Amniotic epithelial cell (primary cell): Measurements from ENCODE around the gene NANS.
A peak's percentile ranks its signal among the peaks of the same experiment; 100 is the strongest.
"Not testable (repeated sequence)": the region's sequence is repeated elsewhere in the genome, so short reads cannot be mapped to it uniquely, and the experiment has no call there.

Experiments
- DNase-seq: peaks from one replicate; pipeline ENCODE4 v3.0.0-alpha.2; 2010; ENCODE audit warnings: low read depth

Gene NANS, protein sequence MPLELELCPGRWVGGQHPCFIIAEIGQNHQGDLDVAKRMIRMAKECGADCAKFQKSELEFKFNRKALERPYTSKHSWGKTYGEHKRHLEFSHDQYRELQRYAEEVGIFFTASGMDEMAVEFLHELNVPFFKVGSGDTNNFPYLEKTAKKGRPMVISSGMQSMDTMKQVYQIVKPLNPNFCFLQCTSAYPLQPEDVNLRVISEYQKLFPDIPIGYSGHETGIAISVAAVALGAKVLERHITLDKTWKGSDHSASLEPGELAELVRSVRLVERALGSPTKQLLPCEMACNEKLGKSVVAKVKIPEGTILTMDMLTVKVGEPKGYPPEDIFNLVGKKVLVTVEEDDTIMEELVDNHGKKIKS

DNA sequence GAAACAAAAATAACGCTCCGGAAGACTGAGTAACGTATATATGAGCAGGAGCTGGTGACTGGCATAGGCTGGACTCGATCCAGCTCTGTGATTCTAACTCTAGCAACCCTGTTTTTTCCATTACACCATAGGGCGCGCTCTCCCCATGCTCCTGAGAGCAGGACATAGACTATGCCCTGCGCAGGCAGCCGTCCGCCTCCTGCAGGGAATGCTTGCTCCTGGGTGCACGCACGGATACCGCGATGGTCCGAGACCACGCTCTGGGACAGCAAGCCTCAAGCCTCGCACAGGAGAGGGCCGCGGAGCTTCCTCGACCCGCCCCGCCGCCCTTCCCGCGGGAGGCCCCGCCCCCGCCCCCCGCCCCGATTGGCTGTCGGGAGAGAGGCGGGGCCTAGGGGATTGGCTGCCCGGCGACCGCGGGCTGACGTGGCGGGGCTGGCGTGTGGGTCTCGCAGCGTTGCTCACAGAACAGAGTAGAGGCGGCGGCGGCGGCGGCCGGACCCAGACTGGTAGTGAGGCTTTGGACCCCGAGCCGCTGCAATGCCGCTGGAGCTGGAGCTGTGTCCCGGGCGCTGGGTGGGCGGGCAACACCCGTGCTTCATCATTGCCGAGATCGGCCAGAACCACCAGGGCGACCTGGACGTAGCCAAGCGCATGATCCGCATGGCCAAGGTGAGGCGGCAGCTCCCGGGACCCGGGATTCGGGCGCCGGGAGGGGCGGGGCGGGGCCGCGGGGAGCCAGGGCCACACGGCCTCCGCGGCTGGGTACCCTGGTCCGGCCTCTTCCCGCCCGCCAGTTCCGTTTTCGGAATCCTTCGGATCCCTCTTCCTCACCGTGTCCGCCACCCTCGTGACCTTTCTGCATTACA, at the start of gene NANS:
Gene NANS (plus strand): TSS at position 464 of the 869 bp plus-strand sequence. CDS start 77 bp downstream, at position 541.
- peak; percentile 93 for DNase-seq

DNA sequence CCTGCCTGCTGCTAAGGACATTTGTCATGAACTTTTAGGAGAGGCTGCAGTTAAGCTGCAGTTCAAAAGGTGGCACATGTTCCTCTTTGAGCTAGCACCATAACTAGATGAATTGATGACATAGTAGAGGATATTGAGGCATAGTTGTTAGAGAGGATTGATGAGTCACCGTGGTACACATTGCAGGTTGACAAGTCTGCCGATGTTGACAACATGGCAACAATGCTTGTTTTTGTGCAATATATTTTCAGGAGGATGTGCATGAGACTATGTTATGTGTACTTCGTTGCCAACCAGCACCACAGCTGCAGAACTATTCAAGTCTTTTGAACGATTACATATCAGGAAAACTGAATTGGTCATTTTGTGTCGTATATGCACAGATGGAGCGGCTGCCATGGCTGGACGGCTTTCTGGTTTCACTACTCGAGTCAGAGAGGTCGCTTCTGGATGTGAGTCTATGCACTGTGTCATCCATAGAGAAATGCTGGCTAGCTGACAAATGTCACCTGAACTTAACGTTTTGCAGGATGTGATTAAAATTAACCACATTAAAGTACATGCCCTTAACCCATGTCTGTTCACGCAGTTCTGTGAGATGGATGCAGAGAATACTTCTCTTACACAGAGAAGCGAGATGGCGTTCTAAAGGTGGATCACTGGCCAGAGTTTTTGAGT, 49.1 kb upstream of the NANS start:
- DNase-seq = no peak

DNA sequence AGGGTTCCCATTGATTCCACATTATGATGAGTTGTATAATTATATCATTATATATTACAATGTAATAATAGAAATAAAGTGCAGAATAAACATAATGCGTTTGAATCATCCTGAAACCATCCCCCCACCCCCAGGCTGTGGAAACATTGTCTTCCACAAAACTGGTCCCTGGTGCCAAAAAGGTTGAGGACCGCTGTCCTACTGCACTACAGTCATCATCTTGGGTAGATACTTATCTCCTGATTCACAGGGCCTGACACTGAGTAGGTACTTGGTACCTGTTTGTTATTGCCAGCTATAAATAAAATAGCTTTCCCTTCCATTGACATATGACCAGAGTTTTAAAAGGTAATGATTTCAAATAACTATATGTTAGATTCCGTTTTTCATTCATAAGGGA, 47.8 kb upstream of the NANS start:
- DNase-seq = no peak

DNA sequence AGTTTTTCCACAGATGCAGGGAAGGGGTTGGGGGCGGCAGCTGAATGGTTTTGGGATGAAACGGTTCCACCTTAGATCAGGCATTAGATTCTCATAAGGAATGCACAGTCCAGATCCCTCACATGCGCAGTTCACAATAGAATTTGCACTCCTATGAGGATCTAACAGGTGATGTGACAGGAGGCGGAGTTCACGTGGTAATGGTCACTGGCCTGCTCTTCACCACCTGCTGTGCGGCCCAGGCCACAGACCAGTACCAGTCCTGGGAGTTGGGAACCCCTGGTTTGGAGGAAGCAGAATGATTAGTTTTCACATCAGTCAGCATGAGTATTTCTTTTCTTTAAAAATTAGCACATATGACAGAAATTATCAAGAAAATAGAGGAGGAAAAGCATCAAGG, 47.1 kb upstream of the NANS start:
- no peak for DNase-seq

DNA sequence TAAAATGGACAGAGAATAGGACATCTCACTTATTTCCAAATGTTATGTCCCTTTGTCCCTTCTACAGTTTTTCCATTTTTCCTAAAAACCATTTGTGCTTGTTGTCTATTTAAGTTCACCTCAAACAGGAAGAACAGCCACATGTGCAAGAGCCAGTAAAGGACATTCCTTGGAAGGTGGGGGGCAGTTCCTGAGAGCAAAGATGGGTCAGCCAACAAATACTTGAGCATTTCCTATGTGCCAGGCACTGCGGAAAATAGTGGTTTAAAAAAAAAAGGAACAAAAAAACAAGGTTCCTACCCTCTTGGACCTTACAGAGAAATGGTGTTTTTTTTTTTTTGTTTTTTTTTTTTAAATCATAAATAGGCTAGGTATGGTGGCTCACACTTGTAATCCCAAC, 46.6 kb upstream of the NANS start:
- peak; percentile 25 for DNase-seq

DNA sequence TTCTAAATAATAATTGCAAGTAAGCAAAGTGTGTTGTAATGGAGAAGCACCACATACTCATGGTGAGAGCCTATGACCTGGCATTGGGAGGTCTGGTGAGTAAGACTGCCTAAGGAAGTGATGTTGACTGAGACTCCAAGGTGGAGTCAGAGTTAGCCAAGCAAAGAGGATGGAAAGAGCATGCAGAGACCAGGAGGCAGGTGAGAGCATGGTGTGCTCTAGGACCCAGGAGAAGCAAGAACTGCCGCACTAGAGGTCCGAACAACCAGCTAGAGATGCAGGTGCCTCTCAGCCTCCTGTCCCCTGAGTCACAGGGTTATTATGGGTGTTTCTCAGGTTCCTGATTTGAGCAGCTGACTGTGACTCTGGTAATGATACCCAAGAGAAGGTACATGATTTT, 46.1 kb upstream of the NANS start:
- peak; percentile 68 for DNase-seq

DNA sequence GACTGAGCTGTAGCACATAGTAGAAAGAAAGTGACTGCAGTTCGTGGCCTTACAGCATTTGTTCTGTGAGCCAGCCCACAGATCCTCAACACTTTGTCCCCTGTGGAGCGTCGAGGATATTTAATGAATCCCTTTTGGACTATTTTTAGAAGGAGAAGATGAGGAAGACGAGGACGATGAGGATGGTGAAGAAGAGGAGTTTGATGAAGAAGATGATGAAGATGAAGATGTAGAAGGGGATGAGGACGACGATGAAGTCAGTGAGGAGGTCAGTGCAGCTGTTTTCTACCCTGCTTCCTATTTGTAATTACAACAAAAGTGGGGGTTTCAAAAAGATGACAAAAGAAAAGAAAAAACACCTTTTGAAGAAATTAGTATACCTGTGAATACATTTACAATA, 45.4 kb upstream of the NANS start:
- no peak for DNase-seq

DNA sequence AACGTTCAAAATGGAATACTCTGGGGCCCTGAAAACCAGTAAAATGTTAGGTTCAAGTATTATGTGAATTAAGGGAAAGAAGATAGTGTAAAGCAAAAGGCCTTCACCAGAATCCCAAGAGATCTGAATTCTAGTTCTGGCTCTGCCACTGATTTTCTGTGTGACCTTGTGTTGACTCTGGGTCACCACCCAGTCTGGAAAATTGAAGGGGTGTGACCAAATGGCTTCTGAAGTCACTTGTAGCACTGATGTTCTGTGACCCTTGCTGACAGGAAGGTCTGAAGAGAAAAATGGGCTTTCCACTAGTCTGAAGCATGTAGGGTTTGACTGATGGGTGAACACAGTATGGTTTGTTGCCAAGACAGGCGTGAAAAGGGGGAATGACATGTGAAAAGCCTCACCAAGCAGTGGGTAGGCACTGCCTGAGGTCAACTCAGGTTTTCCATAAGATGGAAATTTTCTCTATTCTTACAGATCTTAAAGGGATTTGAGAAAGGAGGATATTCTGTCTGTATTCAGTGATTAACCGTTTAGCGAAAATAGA, 40.3 kb upstream of the NANS start:
- DNase-seq = no peak

DNA sequence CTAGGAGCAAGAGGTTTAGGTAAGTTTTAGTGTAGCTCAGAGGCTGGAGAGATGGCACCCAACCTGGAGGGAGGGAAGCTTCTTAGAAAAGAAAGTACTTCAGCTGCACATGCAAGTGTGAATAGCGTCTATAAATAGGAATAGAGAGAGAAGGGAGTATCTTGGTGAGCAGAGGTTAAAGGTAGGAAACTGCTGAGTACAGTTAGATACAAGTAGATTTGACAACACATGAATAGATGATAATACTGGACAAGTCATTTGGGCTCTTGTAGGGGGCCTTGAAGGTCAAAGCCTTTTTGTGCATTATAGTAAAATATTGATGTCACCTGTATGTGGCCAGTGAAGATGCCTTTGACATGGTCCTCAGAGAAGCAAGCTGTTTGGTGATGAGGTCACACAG, 39.2 kb upstream of the NANS start:
- no peak for DNase-seq

DNA sequence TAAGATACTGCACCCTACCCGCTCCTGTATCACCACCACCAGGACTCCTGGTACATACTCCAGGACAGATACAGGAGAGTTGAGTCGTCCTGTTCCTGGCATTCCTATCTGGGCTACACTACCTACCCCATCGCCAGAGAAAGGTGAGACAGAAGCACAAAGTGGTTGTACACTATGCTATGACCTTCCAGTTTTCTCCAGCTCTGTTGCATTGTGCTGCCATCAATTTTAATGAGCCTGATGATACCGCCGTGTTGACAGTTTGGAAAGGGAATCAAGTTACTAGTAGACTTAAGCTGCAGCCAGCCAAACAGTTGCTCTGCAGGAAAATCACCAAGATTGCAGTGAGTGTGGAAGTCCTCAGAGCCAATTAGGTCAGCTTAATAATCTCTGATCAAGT, 38.2 kb upstream of the NANS start:
- DNase-seq = no peak

DNA sequence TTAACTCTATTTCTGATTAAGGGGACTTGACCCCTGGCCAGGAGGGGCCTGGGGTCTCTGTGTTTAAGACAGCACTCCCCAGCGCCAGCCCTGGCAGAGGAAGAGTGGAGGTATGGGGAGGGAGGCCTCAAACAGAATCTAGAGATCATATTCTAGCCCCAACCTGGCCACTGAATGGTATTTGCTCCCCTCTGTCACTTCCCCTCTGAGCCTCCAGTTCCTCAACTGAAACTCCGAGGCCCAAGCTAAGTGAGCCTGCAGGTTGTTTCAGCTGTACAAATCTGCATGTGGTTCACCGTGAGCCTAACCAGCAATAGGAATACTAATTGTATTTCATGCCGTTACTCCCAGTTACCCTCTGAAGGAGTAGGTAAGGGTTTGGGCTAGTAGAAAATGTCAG, 37.4 kb upstream of the NANS start:
- no peak for DNase-seq

DNA sequence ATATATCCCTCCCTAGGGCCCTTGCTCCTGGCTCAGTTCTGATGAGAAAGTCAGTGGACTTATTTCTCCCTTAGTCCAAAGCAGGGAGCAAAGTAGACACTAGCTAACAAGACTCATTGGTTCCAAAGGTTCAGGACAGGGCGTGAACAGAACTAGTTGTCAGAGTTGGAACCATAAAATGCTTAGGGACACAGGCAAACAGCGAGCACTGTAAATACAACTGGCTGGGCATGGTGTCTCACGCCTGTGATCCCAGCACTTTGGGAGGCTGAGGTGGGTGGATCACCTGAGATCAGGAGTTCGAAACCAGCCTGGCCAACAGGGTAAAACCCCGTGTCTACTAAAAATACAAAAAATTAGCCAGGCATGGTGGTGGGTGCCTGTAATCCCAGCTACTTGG, 36.7 kb upstream of the NANS start:
- DNase-seq = not testable (repeated sequence)

DNA sequence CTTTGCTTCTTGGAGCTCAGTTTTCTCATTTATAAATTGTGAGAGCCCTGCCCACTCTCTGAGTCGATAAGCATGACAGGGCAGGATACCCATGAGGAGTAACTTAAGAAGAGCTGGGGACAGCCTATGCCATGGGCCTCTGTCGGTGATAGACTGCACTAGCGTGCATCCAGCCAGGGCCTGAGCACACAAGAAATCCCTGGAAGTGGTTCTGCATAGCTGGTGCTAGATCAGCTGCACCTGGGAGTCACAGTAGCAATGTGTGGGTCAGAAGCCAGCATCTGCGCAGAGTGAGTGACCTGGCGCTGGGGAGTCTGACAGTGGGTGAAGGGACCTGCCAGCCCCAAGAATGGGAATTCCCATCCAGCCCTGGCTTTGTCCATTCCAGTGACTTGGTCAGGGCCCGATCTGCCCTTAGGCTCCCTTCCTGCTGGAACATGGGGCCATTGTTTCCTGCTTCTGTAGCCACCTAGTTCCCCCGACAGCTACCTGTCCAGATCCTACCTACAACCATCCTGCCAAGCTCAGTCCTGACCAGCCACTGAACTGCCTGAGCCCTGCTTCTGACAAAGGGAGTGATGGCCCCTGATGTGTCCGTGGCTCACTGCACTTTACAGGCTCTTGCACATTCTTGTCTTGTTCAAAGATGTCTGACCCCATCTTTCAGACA, 35.9 kb upstream of the NANS start:
- DNase-seq = no peak

DNA sequence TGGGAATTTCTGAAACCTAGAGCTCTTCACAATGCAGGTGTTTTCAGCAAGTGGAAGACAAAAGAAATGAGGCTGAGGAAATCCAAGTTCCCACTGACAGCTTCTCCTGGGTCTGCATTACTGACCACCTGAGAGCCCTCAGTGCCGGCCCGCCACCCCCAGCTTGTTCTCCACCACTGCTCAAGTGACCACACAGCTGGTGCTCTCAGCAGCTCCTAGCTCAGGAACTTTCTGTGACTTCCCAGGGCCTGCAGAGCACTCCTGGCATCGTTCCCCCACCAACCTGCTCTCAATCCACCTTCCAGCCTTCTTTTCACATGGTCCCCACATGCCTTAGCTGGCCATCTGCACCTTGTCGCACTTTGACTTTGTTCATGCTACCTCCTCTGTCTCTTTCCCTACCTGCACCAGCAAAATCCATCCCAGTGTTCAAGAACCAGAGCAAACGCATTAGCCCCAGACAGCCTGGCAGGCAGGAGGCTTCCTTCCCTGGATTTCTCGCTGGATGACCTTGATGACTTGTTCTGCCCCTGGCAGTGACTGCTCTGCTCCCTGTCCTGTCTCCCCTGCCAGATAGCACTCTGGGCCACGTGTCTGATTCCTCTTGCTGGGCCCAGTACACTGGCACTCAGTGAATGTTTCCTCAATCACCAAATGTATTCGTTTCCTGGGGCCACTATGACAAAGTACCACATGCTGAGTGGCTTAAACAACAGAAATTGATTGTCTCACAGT, 35.1 kb upstream of the NANS start:
- DNase-seq = no peak

DNA sequence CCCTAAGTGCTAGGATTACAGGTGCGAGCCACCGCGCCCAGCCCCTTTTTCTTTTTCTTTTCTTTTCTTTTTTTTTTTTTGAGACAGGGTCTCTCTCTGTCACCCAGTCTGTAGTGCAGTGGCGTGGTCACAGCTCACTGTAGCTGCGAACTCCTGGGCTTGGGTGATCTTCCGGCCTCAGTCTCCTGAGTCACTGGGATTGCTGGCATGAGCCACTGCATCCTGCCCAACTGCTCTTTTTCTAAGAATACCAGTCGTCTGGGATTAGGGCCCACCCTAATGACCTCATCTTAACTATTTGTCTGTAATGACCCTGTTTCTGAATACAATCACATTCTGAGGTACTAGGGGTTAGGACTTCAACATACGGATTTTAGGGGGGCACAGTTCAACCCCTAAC, 34.1 kb upstream of the NANS start:
- DNase-seq = no peak

DNA sequence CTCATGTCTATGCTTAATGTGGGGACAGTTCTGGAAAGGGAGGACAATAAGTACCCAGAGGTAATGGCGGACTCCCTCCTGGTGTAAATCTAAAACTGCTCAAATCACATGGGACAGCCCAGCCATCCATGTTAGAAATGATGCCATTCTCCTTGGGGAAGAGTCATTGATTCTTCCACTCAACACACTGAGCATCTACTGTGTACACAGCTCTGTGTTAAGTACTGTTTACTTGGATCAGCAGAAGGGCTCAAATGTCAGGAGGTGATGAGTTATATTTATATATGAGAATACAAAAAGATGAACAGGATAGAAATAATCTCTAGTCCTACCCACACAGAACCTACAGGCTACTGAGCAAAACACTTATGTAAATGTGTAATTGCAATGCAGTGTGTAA, 31.8 kb upstream of the NANS start:
- DNase-seq = no peak

DNA sequence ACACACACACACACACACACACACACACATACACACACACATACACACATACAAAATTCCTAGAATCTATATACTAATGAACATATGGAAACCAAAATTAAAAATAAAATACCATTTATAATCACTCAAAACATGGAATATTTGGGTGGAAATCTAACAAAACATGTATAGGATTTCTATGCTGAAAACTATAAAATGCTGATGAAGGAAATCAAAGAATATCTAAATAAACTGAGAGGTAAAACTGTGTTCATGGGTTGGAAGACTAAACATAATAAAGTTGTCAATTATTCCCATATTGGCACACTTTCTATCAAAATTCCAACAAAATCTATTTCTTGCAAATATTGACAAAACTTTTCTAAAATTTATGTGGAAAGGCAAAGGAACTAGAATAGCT, 25.4 kb upstream of the NANS start:
- no peak for DNase-seq

DNA sequence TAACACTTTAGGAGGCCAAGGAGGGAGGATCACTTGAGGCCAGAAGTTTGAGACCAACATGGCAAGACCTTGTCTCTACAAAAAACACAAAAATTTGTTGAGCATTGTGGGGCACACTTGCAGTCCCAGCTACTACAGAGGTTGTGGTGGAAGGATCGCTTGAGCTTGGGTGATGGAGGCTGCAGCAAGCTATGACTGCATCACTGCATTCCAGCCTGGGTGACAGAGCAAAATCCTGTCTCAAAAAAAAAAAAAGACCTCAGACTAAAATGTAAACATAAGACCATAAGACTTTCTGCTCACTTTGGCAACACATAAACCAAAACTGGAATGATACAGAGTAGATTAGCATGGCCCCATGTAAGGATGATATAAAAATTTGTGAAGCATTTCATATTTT, 24.6 kb upstream of the NANS start:
- peak; percentile 11 for DNase-seq

DNA sequence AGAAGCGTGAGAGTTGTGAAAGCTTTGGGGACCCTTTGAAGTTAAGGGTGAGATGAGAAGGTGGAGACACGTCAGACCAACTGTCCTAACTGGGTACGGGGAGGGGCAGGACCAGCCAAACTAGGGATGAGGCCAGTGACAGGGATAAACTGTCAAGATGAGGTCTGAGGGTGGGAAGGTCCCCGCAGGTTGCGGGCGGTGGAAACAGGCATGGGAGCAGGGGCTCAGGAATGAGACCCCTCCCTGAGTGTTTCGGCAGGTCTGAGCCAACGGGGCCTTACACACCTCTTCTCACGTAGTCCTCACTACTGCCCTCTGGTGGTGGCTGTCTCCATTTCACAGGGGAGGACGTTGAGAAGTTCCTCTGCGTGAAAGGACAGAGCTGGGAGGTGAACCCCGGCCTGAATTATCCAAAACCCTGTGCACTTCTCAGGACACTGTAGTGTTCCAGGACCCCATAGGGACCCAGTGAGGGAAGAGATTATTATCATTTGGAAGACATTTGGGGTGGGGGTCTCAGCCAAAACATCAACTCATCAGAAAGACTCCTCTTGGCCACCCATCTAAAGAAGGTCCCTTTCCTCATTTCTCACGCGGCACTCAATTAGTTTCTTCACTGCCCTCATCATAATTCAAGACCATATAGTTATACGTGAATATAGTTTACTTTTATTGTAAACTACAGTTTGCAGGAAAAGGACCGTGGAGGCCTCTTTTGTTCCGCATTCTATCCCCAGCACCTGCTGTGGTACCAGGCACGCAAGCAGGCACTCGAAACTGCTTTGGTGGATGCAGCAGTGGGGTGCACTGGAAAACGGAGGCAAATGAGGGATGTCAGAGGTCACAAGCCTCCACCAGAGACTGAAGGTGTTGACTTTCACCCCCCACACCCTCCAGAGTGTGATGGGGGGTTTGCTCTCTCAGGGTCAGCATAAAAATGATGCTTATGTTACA, 21.7 kb upstream of the NANS start:
- DNase-seq = peak; percentile 61

DNA sequence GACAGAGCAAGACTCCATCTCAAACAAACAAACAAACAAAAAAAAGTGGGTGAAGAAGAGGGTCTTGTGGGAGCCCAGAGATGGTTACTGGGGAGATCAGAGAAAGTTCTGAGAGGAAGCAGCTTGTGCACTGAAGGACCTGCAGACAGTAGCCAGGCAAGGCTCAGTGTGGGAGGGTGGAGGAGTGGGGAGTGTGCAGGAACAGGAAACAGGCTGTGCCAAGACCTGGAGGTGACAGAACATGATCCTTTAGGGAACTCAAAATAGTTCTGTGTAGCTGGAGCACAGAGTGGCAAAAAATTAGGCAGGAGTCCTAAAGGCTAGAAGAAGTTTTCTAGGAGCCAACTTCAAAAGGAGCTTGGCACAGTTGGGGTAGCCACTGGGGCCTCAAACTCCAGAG, 19.2 kb upstream of the NANS start:
- DNase-seq = no peak
